TTC549 (cell line): ENCODE measurements around the gene MARK4.

ENCODE experiments used
- FAIRE-seq: peaks from 2 replicates; lab custom pipeline; 2012; peaks lifted over from hg19 to GRCh38; lab: Jason Lieb, UNC

The MARK4 gene

GRCh38 chr19:45275370-45275971 is 24.4 kb downstream of the MARK4 start:
- no peak for FAIRE-seq

- no peak for FAIRE-seq
Measured at GRCh38 chr19:45276284-45276687, 25.2 kb downstream of the MARK4 start.

- FAIRE-seq, result no peak
Measured at GRCh38 chr19:45278087-45278486, 27.0 kb downstream of the MARK4 start.

- FAIRE-seq, result no peak
Measured at GRCh38 chr19:45279587-45280192, 28.6 kb downstream of the MARK4 start.

- no peak for FAIRE-seq
Measured at GRCh38 chr19:45280471-45280961, 29.4 kb downstream of the MARK4 start.

GRCh38 chr19:45283443-45284033 is 32.5 kb downstream of the MARK4 start:
- no peak for FAIRE-seq

GRCh38 chr19:45290381-45290931 is 39.4 kb downstream of the MARK4 start:
- no peak for FAIRE-seq

- FAIRE-seq, result no peak
Measured at GRCh38 chr19:45291834-45292233, 40.8 kb downstream of the MARK4 start.

- FAIRE-seq, result no peak
Measured at GRCh38 chr19:45293682-45294081, 42.6 kb downstream of the MARK4 start.

- FAIRE-seq, result no peak
Measured at GRCh38 chr19:45294291-45295029, 43.4 kb downstream of the MARK4 start.

GRCh38 chr19:45295873-45296272 is 44.8 kb downstream of the MARK4 start:
- FAIRE-seq, result no peak

- FAIRE-seq, result no peak
Measured at GRCh38 chr19:45296355-45296754, 45.3 kb downstream of the MARK4 start.

GRCh38 chr19:45297674-45298073 is 46.6 kb downstream of the MARK4 start:
- FAIRE-seq, result no peak

- FAIRE-seq, result no peak
Measured at GRCh38 chr19:45298264-45298663, 47.2 kb downstream of the MARK4 start.

GRCh38 chr19:45299719-45300118 is 48.6 kb downstream of the MARK4 start:
- no peak for FAIRE-seq

- FAIRE-seq, result no peak
Measured at GRCh38 chr19:45302416-45302815, 51.3 kb downstream of the MARK4 start.

- no peak for FAIRE-seq
Measured at GRCh38 chr19:45303269-45304060, 52.4 kb downstream of the MARK4 start.

GRCh38 chr19:45304141-45304926 is 53.3 kb downstream of the MARK4 start:
- no peak for FAIRE-seq

- no peak for FAIRE-seq
Measured at GRCh38 chr19:45305007-45305406, 53.9 kb downstream of the MARK4 start.

GRCh38 chr19:45305421-45305820 is 54.4 kb downstream of the MARK4 start:
- FAIRE-seq, result no peak

GRCh38 chr19:45306040-45306439 is 55.0 kb downstream of the MARK4 start:
- no peak for FAIRE-seq
